Stimulated activated naive CD4-positive, alpha-beta T cell (primary cell): ENCODE results near the gene CKAP5.

Experiments
- DNase-seq, 6 experiments: peaks; one replicate each; lab custom pipeline; 2025; lab: John Stamatoyannopoulos, UW

The CKAP5 gene

DNA sequence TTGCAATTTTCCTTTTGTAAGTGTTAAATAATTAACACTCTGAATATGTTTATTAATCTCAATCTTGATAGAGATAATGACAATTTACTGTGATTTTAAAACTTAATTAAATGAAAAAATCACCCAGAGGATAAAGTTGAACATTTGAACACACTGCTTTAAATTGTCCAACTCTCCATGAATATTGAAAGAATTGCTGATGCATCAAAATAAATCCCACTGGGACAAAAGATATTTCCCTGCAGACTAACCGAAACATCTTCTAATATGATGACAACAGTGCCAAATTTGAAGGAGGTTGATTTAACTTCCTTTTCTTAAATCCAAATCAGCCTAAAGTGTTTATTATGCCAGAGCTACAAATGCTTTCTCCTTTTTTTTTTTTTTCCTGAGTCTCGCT is 79.4 kb downstream of the CKAP5 start:
- DNase-seq, result no peak

DNA sequence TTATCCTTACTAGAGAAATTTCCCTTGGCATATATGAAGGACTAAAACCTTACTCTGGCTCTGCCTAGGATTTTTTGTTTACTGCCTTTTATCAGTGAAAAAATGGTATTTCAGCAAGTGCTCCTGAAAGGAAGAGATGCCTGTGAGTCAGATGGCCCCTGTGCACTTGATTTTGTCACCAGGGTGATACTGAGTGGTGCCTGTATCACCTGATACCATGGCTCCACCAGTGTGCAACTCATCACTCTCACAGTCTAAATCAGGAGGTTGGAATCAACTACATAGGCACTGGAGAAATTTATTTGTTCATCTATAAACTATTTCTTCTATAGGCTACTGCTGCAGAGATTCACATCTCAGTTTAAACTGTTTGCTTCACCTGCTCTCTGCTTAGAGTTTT is 83.8 kb downstream of the CKAP5 start:
- DNase-seq, result no peak

DNA sequence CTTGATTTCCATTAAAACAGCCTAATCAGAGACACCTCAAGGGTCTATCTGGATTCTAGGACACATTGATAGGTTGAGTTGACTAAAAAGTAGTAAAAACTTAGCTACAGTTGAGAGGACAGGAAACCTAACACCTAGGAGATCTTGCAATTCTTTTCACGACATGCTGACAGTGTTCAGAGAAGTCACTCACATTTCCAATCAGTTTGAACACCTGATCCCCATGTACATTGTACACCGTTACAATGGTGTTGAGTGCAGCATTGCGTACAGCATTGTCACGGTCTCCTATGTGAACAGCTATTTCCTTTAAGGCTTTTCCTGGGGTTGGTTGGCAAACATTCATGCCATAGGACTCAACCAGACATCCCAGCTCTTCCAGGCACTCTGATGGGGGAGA is 84.3 kb downstream of the CKAP5 start:
- no peak for DNase-seq

DNA sequence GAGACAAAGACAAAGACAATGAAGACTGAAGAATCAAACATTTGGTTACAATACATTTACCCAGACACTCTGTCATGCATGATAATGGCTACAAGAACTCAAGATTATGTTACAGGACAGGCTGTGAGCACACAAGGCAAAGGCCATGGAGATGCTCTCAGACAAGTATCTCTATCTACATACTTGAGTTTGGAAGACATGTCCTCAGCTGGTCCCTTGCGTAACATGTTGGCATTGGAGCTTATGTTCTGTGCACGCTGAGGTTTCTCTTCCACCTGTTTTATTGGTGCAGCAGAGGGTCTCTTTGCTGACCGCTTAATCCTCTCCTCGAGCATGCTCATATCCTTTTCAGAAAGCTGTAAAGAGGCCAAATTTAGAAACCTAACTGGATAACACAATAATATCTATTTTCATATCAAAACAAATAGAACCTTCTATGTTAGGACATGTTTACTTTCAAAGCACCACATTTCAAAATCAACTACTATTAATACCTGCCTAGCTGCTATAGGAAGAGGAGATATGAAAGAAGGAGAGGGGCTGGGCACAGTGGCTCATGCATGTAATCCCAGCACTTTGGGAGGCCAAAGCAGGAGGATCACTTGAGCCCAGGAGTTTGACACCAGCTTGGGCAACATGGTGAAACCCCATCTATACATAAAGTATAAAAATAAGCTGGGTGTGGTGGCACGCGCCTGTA is 85.5 kb downstream of the CKAP5 start:
- no peak for DNase-seq

DNA sequence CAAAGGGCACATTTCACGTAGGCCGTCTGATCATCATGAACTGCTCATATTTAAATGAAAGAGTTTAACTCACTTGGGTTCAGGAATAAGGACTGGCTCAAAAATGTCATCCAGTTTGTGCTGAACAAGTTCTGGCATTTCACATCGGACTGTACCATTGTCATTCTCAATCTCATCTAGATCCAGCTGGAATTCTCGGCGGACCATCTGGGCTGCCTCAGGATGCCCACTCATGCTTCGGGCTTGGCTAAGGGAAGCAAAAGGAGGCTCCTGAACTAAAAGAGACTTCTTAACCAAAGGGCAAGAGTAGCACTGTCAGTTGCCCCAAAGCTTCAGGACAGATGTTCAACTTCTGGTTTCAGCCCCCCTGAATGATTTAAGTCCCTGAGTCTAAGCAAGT is 86.9 kb downstream of the CKAP5 start:
- no peak for DNase-seq

DNA sequence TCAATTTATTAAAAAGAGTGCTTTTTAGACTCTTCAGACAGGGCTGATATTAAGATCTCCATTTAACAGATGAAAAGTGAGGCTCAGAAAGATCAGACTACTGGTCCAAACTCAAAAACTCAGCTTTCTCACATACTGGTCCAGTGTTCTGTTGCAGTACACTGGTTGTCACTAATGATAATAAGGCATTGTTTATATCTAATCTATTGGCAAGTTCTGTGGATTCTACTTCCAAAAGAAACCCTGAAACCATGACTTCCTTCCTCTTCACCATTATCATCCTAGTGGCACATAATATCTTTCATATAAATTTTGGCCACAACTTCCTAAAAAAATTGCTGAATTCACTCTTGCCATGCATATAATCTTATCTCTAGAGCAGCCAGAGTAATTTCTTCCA is 90.1 kb downstream of the CKAP5 start:
- DNase-seq, result no peak

DNA sequence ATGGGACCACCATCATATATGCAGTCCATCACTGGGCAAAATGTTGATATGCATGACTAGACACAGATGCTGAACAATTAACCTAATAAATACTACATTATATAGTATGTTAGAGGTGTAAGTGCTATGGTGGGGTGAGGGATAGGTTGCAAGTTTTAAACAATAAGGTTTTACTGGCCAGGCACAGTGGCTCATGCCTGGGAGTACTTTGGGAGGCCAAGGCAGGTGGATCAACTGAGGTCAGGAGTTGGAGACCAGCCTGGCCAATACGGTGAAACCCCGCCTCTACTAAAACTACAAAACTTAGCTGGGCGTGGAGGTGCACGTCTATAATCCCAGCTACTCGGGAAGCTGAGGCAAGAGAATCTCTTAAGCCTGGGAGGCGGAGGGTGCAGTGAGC is 98.9 kb downstream of the CKAP5 start:
- no peak for DNase-seq

DNA sequence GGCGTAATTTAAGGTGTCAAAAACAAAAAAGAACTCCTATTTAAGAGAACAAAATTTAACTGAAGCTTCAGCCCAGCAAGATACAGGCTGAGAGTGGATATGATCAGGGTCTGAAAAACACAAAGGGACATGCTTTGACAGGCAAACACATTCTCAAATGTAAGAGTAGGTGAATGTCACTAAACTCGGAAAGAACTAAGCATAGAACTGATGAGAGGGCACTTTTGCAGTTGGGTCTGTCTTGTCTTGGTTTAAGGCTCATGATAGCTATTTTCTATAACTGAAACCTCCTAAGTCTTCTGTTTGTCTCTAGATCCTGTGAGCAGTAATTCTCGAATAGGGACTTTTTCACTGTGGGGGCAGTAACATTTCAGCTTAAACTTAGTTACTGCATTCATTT is 100.1 kb downstream of the CKAP5 start:
- DNase-seq, result no peak

DNA sequence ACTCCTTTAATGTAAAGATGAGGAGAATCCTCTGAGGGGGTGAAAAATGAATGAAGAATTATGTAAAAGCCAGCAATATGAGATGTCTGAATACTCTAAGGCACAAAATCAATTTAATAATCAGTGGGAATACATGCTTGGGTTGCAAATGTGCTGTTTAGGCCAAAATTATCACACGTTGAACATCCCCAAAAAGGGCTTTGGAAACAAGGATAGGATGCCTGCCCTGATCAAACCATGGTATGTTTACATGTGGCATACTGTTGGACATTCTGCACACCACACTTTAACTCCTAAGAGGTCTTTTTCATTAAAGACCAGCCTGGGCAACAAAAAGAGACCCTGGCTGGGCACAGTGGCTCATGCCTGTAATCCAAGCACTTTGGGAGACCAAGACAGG is 100.8 kb downstream of the CKAP5 start:
- no peak for DNase-seq

DNA sequence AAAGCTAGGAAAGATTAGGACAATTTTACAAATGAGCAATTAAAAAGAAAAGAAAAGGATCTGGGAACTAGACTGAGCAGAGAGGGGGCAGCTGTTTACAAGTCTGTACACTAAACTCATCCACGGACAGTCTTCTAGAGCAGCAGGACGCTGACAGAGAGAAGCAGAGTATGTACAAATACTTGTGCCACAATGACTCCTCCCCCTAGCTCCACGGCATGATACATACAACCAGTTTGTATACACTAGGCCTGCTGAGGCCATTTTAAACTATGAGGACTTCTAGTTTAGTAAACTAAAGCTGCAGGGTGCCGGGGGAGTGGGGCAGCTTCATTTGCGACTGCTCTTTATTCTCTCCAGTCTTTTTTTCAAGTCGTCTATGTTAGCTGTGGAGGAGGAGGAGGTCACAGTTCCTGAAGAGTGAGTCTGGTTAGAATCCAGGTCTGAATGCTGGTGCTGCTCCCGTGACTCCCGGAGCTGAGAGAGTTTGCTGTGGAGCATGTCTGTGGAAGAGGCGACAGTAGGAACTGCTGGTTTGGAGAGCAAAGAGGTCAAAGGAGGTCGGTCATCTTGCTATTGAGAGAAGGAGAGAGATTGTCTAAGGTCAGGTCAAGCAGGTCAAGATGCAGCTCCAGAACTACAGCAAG is 102.3 kb downstream of the CKAP5 start:
- DNase-seq, result no peak

DNA sequence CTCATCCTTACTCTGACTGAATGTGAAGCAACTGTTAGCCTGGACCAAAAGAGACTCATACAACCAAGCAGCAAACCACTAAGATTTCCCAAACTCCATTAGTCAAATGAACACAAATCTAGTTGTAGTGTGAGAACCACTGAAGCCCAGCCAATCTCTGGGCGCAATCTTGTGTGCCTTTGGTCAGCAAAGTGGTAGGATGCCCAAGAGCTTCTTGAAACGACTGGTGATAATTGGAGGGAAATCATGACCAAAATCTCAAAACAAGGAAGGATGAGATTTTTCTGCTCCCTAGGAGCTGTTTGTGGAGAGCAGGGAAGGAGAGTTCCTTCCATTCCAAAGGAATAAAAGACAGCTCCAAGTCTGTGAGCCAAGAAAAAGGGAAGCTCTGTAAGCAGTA is 103.0 kb downstream of the CKAP5 start:
- DNase-seq, result no peak

DNA sequence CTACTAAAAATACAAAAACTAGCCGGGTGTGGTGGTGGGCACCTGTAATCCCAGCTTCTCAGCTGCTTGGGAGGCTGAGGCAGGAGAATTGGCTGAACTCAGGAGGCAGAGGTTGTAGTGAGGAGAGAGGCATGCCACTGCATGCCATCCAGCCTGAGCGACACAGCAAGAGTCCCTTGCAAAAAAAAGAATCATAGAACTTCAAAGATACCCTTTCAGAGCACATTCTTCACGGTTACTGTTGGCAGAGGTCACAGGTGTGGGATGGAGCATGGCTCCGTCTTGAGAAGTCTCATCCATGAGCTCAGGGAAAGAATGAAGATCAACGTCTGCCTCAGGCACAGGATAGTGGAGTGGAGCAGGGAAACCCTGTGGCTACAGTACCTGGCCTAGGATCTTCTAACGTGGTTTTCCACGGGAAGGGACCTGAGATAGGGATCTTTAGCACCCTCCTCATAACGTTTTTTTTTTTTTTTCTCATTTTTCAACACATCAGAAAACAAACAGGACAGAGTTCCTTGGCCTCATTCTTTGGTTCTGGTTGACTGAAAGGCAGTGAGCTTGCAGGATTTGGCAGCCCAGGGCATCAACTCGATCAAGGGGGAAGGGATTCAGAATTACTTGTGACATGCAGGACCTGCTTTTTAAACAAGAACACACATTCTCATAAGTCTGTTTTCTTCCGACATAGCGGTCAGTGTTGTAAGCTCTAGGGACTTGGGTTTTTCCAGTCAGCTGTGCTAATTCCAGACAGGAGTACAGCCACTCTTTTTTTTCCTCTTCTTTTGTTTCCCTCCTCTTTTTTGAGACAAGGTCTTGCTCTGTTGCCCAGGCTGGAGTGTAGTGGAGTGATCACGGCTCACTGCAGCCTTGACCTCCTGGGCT is 104.2 kb downstream of the CKAP5 start:
- DNase-seq, result no peak

DNA sequence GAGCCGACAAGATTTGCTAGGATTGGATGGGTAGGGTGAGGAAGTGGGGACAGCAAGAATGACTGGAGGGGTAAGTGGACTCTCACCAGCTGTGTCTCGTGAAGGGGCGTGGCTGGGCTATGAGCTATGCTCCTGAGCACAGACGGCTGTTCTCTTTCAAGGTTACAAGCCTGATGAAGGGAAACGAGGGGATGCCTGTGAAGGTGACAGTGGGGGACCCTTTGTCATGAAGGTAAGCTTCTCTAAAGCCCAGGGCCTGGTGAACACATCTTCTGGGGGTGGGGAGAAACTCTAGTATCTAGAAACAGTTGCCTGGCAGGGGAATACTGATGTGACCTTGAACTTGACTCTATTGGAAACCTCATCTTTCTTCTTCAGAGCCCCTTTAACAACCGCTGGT is 107.2 kb downstream of the CKAP5 start:
- DNase-seq, result no peak

DNA sequence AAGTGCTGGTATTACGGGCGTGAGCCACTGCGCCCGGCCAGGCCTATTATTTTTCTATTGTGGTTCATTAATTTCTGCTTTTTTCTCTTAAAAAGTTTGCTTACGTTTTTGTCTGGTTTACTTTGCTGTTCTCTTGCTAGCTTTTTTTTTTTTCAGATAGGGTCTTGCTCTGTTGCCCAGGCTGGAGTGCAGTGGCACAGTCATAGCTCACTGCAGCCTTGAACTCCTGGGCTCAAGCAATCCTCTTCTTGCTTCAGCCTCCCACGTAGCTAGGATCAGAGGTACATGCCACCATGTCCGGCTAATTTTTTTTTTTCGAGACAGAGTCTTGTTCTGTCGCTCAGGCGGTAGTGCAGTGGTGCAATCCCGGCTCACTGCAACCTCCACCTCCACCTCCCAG is 108.4 kb downstream of the CKAP5 start:
- no peak for DNase-seq

DNA sequence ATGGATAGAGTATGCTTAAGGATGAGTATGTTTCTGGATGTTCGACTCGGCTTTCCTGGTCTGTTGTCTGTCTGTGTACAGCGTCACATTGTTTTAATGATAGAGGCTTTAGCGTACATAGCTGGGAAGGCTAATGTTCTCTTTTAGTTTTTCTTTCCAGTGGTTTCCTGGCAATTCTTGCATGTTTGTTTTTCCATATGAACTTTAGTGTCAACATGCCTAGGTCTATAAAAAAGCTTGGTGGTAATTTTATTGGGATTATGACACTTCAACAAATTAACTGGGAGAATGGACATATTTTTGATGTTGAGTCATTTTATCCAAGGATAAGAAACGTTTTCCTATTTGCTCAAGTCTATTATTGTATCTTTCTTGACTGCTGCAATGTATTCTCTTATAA is 109.5 kb downstream of the CKAP5 start:
- no peak for DNase-seq

DNA sequence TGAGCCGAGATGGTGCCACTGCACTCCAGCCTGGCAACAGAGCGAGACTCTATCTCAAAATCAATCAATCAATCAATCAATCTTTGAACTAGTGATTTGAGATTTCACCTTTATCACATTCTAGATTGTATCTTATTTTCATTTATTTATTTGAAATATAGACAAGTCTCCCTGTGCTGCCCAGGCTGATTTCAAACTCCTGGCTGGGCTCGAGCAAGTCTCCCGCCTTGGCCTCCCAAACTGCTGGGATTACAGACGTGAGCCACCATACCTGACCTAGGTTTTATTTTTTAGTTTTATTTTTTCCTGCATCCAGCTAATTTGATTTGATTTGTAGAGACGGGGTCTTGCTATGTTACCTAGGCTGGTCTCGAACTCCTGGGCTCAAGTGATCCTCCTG is 109.9 kb downstream of the CKAP5 start:
- DNase-seq, result no peak

DNA sequence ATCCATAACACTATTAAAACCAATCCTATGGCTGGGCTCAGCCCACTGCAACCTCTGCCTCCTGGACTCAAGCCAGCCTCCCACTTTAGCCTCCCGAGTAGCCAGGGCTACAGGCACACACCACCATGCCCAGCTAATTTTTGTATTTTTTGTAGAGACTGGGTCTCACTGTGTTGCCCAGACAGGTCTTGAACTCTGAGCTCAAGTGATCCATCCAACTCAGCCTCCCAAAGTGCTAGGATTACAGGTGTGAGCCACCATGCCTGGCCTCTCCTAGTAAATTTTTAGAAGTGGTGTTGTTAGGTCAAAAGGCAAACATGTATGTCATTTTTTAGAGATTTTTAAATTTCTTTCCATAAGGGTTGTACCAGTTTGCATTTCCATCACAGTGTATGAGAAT is 112.8 kb downstream of the CKAP5 start:
- no peak for DNase-seq

DNA sequence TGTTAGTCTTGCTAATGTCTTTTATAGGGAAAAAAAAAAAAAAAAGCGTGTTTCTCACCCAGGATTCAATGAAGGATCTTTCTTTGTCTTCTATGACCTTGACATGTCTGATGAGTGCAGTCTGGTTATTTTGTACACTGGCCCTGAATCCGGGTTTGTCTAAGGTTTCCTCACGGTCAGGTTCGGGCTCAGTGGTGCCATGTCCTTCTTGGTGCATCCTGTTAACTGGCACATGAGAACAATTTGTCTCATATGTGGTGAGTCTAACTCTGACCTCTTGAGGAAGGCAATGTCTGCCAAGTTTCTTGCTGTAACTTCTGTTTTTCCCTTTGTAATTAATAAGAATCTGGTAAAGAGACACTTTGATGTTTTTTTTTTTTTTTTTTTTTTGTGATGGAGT is 114.5 kb downstream of the CKAP5 start:
- no peak for DNase-seq

DNA sequence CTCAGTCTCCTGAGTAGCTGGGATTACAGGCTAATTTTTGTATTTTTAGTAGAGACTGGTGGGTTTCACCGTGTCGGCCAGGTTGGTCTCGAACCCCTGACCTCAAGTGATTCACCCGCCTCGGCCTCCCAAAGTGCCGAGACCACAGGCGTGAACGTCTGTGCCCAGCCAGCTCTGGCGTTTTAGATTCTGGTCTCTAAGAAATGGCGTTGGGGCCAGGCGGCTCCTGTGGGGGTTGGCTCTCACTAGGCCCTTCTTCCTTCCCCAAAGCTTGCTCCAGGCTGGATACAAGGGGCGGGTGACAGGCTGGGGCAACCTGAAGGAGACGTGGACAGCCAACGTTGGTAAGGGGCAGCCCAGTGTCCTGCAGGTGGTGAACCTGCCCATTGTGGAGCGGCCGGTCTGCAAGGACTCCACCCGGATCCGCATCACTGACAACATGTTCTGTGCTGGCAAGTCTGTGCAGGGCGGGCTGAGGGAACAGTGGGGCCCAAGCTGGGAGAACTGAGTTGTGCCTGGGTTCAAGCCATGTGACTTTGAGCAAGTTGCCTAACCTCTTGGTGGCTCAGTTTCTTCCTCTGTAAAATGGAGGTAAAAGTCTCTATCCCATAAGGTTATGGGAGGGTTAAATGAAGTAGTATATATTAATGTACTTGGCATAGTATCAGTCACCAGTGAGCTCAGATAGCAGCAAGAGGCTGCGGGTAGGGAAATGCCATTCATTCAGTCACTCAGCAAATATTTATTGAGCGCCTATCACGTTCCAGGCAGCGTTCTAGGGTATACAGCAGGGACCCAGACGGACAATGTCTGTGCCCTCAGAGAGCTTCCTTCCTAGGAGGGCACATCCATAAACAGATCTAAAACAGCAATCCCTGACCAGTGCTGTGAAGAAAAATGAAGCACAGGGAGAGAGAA is 116.7 kb downstream of the CKAP5 start:
- DNase-seq, result no peak

DNA sequence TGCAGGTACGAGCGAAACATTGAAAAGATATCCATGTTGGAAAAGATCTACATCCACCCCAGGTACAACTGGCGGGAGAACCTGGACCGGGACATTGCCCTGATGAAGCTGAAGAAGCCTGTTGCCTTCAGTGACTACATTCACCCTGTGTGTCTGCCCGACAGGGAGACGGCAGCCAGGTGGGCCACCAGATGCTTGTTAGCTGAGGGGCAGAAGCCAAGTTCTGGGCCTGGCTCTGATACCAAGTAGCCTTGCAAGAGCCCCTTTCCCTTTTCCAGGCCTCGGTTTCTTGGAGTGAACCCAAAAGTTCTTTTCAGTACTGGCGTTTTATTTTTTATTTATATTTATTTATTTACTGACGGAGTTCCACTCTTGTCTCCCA is 117.4 kb downstream of the CKAP5 start:
- DNase-seq, result no peak

DNA sequence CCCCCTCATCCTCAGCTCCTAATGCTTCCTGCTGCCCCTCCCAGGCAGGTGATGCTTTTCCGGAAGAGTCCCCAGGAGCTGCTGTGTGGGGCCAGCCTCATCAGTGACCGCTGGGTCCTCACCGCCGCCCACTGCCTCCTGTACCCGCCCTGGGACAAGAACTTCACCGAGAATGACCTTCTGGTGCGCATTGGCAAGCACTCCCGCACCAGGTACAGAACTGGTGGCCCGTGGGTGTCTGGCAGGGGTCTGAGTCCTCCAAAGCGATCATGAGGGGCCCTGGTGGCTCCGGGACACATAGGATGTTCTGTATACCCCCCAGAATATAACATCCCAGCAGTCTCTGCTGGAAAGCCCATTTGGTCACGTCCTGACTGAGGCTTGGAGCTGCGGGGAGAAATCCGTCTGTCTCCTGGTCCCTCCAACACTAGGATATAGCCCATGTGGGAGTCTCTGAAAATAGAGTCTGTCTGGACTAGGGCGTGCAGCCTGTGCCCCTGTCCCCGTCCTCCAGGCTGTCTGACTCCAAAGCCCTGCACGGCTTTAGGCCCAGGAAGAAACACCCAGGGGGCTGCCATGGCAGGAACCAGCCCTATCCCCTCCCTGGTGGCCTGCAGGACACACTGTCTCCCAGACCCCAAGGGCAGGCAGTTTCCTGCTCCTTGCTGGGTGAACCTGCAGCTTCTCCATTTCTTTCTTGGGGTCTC is 118.0 kb downstream of the CKAP5 start:
- no peak for DNase-seq
